Heart right ventricle (tissue), 16 donors: ENCODE data around the gene TRIM43B. TPM values are rescaled to one million over a fixed set of nuclear protein-coding genes. Genes with fewer than 3 reads are reported as not detected.
"Not testable (repeated sequence)": the region's sequence is repeated elsewhere in the genome, so short reads cannot be mapped to it uniquely, and the experiment has no call there.

ENCODE experiments used
- ATAC-seq, 8 donors: fragments of 200-7000 bp; cut with Tn5 transposase; one replicate each; pipeline ENCODE4 v1.9.1; 2020; ENCODE audit warnings: mild to moderate bottlenecking in 8 of 8, moderate library complexity in 8 of 8, moderate number of reproducible peaks in 1 of 8
- DNase-seq, 2 donors: peaks; one replicate each; pipeline ENCODE4 v3.0.0-alpha.2; 2020
- H3K27ac ChIP-seq, 10 donors: fragments of 200-600 bp; sonication (generic) in 2 of 10; one replicate each; pipeline versions ENCODE4 v1.5.0 to v1.8.0; 2020 to 2022; ENCODE audit warnings: mild to moderate bottlenecking in 3 of 10
- H3K27me3 ChIP-seq, 7 donors: fragments of 200-600 bp; one replicate each; pipeline ENCODE4 v1.8.0; 2021 to 2022; ENCODE audit warnings: mild to moderate bottlenecking in 2 of 7
- H3K36me3 ChIP-seq, 9 donors: fragments of 200-600 bp; sonication (generic) in 1 of 9; one replicate each; pipeline versions ENCODE4 v1.5.0 to v1.8.0; 2020 to 2022; ENCODE audit warnings: mild to moderate bottlenecking in 2 of 9
- H3K4me1 ChIP-seq, 9 donors: fragments of 200-600 bp; sonication (generic) in 1 of 9; one replicate each; pipeline versions ENCODE4 v1.5.0 to v1.8.0; 2020 to 2022; ENCODE audit warnings: mild to moderate bottlenecking in 4 of 9
- H3K4me3 ChIP-seq, 10 donors: fragments of 200-600 bp; sonication (generic) in 2 of 10; one replicate each; pipeline versions ENCODE4 v1.5.0 to v1.8.0; 2020 to 2022; ENCODE audit warnings: mild to moderate bottlenecking in 7 of 10, moderate library complexity in 2 of 10
- H3K9me3 ChIP-seq, 11 donors: fragments of 200-600 bp in 10 of 11; sonication (generic) in 2 of 11; one replicate each; pipeline versions ENCODE4 v1.5.0 to v1.8.0; 2013 to 2022; ENCODE audit warnings: mild to moderate bottlenecking in 2 of 11, control low read depth in 1 of 11, moderate library complexity in 1 of 11
- CTCF ChIP-seq, 9 donors: fragments of 200-600 bp; sonication (generic) in 2 of 9; IDR thresholded peaks; one replicate each; pipeline versions ENCODE4 v1.5.0 to v1.8.0; 2021 to 2022; ENCODE audit warnings: antibody characterized with exemption in 9 of 9, mild to moderate bottlenecking in 5 of 9, moderate library complexity in 1 of 9
- WGBS, 2 donors: extraction: QIAGEN DNeasy Blood & Tissue Kit; methylation state at CpG; one replicate each; pipeline ENCODE4 v1.1.7; 2013; ENCODE audit warnings: inconsistent platforms in 1 of 2; 5-methylcytosine and 5-hydroxymethylcytosine counted together
- intact Hi-C, 10 donors: fragments of 100-400 bp; cut with DNase I; formaldehyde crosslinking; loops; one replicate each; pipeline versions ENCODE4 v1.11.1 to v1.14.2; 2022
- polyA plus RNA-seq, 2 donors: library from polyadenylated mRNA; stranded (reverse); fragments of 200-250 nt; gene quantifications; one replicate each; pipeline ENCODE4 v1.2.3, GENCODE V29; 2013
- total RNA-seq, 10 donors: library from RNA; stranded (reverse); fragmentation: NEBNext Ultra II Directional in 3 of 10; extraction: Animal tissue kit (Norgen Biotek cat#: 25700) in 3 of 10; gene quantifications; one replicate each; pipeline versions ENCODE4 v1.2.1 to v1.2.4, GENCODE V29; 2021 to 2023
- donor health status: Arrhythmogenic right ventricular cardiomyopathy.
- donor health status: ischemic (EF 13 %, LVEDD 7.1; RV severe dilation, severe dysfunction).
- donor health status: healthy with polysubstance abuse.
- donor health status: DM: no; HTN: yes; CAD: no.
- donor health status: DM: no; HTN: no; CAD: no.
- donor health status: ischemic (EF 25% LVEDD 6.9; RV normal size, moderate dysfunction).
- donor health status: ischemic (EF 25% LVEDD 5.7; RV mildly dilated, moderate dysfunction).
- donor health status: healthy.
- donor health status: DM: yes; HTN: yes; CAD: no.
- donor health status: Ischemic cardiomyopathy.
- donor health status: ischemic (EF 35%, LVEDD 5.7; RV mildly dilated, moderate dysfunction).
- donor health status: nonischemic (EF 11% LVEDD 7.7; RV severe dilation, severe dysfunction).
- donor health status: DM: yes; HTN: yes; CAD: no.
- donor health status: PGD.
- donor health status: ischemic (EF 29% LVEDD 5.4; RV normal size, mild dysfunction).
- donor health status: nonischemic (EF 23%, LVEDD 6.1; RV moderate dilation, normal function).

Gene TRIM43B
- total and polyA plus RNA-seq, 12 donors = not detected

GRCh38 chr2:95525294-95526035 is 40.9 kb upstream of the TRIM43B start:
- WGBS, 2 donors = 72 to 74% methylated on average over 41 of the region's 41 CpGs
- Histone ChIP-seq H3K36me3 (peaks cover 0 to 10% (median 1%) of the 10 kb centered on the region in 9 donors), H3K4me1 (peaks cover 0 to 32% (median 20%) of the 10 kb centered on the region in 9 donors), H3K9me3 (peaks cover 0 to 7% (median 0%) of the 10 kb centered on the region in 11 donors), H3K27ac (peak overlapping the region in 9 of 10 donors; percentile 74 to 94 (median 86)), H3K27me3 (peaks cover 0 to 10% (median 0%) of the 10 kb centered on the region in 7 donors), H3K4me3 (peak overlapping the region in 9 of 10 donors; percentile 67 to 94 (median 82))
- no peak for TF ChIP-seq CTCF (IDR thresholded peaks at IDR 0.05)
- intact Hi-C loops = no loop called here
- DNase-seq (peak; percentile 27 to 44), ATAC-seq (peak in 2 of 8 donors; percentile 24 to 64)

GRCh38 chr2:95524195-95524594 is 39.6 kb upstream of the TRIM43B start:
- Histone ChIP-seq H3K27ac (no peak overlapping the region), H3K36me3 (peaks cover 0 to 2% (median 0%) of the 10 kb centered on the region in 9 donors), H3K4me3 (no peak overlapping the region), H3K4me1 (peaks cover 0 to 32% (median 20%) of the 10 kb centered on the region in 9 donors), H3K9me3 (peaks cover 0 to 7% (median 0%) of the 10 kb centered on the region in 11 donors), H3K27me3 (peaks cover 0 to 10% (median 0%) of the 10 kb centered on the region in 7 donors)
- ATAC-seq (no peak), DNase-seq (no peak)
- no peak for TF ChIP-seq CTCF (IDR thresholded peaks at IDR 0.05)
- intact Hi-C loops = no loop called here
- WGBS, 2 donors = 76 to 84% methylated on average over 2 of the region's 2 CpGs

- 58 to 63% methylated on average over 6 of the region's 6 CpGs for WGBS, 2 donors
- intact Hi-C loops = no loop called here
- no peak for TF ChIP-seq CTCF (IDR thresholded peaks at IDR 0.05)
- H3K4me3 ChIP-seq = no peak overlapping the region
- ATAC-seq = no peak
- no peaks in the 10 kb centered on the region for H3K9me3 ChIP-seq
- H3K27ac ChIP-seq = no peak overlapping the region
- peaks cover 0 to 7% (median 0%) of the 10 kb centered on the region in 9 donors for H3K4me1 ChIP-seq
- no peak for DNase-seq
- peaks cover 0 to 8% (median 0%) of the 10 kb centered on the region in 7 donors for H3K27me3 ChIP-seq
- H3K36me3 ChIP-seq = no peaks in the 10 kb centered on the region
These were observed 30.2 kb upstream of the TRIM43B start for GRCh38 chr2:95514718-95515117.

GRCh38 chr2:95514226-95514625 is 29.7 kb upstream of the TRIM43B start:
- WGBS, 2 donors = 93 to 94% methylated on average over 8 of the region's 8 CpGs
- ATAC-seq, H3K27ac ChIP-seq, H3K9me3 ChIP-seq, H3K36me3 ChIP-seq, H3K4me1 ChIP-seq, DNase-seq, intact Hi-C loops, H3K4me3 ChIP-seq, H3K27me3 ChIP-seq: not testable (repeated sequence)

GRCh38 chr2:95509408-95509807 is 24.9 kb upstream of the TRIM43B start:
- ATAC-seq (no peak), DNase-seq (no peak)
- Histone ChIP-seq H3K27ac (no peak overlapping the region), H3K27me3 (peaks cover 0 to 8% (median 0%) of the 10 kb centered on the region in 7 donors), H3K4me1 (no peaks in the 10 kb centered on the region), H3K4me3 (no peak overlapping the region), H3K36me3 (no peaks in the 10 kb centered on the region), H3K9me3 (peaks cover 0 to 4% (median 0%) of the 10 kb centered on the region in 11 donors)
- 94 to 97% methylated on average over 2 of the region's 2 CpGs for WGBS, 2 donors
- intact Hi-C loops = no loop called here
- no peak for TF ChIP-seq CTCF (IDR thresholded peaks at IDR 0.05)
